Liver (tissue), 3 donors: Measurements from ENCODE around the gene OSBPL1A.

Source experiments
- EGR1 ChIP-seq, 2 donors: IDR thresholded peaks; 2 replicates each; pipeline ENCODE4 v1.6.1; 2016 to 2018; ENCODE audit warnings: antibody characterized with exemption in 2 of 2, low read depth in 2 of 2
- GABPA ChIP-seq, 2 donors: IDR thresholded peaks in 1 of 2; conservative IDR thresholded peaks in 1 of 2; 2 replicates each; pipeline ENCODE4 v1.6.1; 2016; ENCODE audit warnings: antibody characterized with exemption in 2 of 2, mild to moderate bottlenecking in 1 of 2, moderate library complexity in 1 of 2
- JUND ChIP-seq, 2 donors: IDR thresholded peaks; 2 replicates each; pipeline ENCODE4 v1.6.1; 2016; ENCODE audit warnings: antibody characterized with exemption in 2 of 2
- RAD21 ChIP-seq, 2 donors: IDR thresholded peaks; 2 replicates each; pipeline ENCODE4 v1.6.1; 2016; ENCODE audit warnings: antibody characterized with exemption in 2 of 2, mild to moderate bottlenecking in 2 of 2
- RXRA ChIP-seq, 2 donors: IDR thresholded peaks; 2 replicates each; pipeline ENCODE4 v1.6.1; 2017 to 2018; ENCODE audit warnings: antibody characterized with exemption in 2 of 2, mild to moderate bottlenecking in 1 of 2
- SP1 ChIP-seq: IDR thresholded peaks from 2 replicates; pipeline ENCODE4 v1.6.1; 2018; ENCODE audit warnings: antibody characterized with exemption, mild to moderate bottlenecking
- YY1 ChIP-seq: IDR thresholded peaks from 2 replicates; pipeline ENCODE4 v1.6.1; 2016; ENCODE audit warnings: antibody characterized with exemption, mild to moderate bottlenecking
- TF ChIP-seq, protein P1 (sequence below): fragments of 150-350 bp; IDR thresholded peaks from 2 replicates; pipeline ENCODE4 v1.5.1; 2017; ENCODE audit warnings: improper control_type of control experiment, low read depth, low read length; ENCODE audit not compliant: missing input control
- TF ChIP-seq, protein P2 (sequence below): IDR thresholded peaks from 2 replicates; pipeline ENCODE4 v1.6.1; 2016; ENCODE audit warnings: antibody characterized with exemption, mild to moderate bottlenecking
- donor health status: healthy.
- donor health status: healthy.

DNA sequence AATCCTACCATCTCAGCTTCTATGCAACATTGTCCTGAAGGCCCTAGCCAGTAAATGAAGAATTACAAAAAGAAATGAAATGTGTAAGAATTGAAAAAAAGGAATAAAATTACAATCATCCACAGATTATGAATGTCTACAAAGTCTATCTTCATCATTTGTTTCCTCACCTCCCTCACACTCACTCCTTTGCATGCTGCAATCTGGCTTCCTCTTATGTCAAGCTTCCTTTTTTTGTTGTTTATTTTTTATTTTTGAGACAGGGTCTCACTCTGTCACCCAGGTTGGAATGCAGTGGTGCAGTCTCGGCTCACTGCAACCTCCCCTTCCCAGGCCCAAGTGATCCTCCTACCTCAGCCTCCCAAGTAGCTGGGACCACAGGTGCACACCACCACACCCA lies 129.7 kb downstream of the OSBPL1A start:
- TF ChIP-seq, protein P1, sequence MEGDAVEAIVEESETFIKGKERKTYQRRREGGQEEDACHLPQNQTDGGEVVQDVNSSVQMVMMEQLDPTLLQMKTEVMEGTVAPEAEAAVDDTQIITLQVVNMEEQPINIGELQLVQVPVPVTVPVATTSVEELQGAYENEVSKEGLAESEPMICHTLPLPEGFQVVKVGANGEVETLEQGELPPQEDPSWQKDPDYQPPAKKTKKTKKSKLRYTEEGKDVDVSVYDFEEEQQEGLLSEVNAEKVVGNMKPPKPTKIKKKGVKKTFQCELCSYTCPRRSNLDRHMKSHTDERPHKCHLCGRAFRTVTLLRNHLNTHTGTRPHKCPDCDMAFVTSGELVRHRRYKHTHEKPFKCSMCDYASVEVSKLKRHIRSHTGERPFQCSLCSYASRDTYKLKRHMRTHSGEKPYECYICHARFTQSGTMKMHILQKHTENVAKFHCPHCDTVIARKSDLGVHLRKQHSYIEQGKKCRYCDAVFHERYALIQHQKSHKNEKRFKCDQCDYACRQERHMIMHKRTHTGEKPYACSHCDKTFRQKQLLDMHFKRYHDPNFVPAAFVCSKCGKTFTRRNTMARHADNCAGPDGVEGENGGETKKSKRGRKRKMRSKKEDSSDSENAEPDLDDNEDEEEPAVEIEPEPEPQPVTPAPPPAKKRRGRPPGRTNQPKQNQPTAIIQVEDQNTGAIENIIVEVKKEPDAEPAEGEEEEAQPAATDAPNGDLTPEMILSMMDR = no peak
- TF ChIP-seq, protein P2, sequence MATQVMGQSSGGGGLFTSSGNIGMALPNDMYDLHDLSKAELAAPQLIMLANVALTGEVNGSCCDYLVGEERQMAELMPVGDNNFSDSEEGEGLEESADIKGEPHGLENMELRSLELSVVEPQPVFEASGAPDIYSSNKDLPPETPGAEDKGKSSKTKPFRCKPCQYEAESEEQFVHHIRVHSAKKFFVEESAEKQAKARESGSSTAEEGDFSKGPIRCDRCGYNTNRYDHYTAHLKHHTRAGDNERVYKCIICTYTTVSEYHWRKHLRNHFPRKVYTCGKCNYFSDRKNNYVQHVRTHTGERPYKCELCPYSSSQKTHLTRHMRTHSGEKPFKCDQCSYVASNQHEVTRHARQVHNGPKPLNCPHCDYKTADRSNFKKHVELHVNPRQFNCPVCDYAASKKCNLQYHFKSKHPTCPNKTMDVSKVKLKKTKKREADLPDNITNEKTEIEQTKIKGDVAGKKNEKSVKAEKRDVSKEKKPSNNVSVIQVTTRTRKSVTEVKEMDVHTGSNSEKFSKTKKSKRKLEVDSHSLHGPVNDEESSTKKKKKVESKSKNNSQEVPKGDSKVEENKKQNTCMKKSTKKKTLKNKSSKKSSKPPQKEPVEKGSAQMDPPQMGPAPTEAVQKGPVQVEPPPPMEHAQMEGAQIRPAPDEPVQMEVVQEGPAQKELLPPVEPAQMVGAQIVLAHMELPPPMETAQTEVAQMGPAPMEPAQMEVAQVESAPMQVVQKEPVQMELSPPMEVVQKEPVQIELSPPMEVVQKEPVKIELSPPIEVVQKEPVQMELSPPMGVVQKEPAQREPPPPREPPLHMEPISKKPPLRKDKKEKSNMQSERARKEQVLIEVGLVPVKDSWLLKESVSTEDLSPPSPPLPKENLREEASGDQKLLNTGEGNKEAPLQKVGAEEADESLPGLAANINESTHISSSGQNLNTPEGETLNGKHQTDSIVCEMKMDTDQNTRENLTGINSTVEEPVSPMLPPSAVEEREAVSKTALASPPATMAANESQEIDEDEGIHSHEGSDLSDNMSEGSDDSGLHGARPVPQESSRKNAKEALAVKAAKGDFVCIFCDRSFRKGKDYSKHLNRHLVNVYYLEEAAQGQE = no peak
- TF ChIP-seq RAD21 (IDR thresholded peaks at IDR 0.05) (no peak), JUND (IDR thresholded peaks at IDR 0.05) (no peak), GABPA (IDR thresholded peaks at IDR 0.05 in 1 of 2, conservative IDR thresholded peaks at IDR 0.05 in 1 of 2) (no peak), RXRA (IDR thresholded peaks at IDR 0.05) (no peak), YY1 (no peak), SP1 (no peak), EGR1 (IDR thresholded peaks at IDR 0.05; ENCODE audit: low read depth in 2 of 2) (no peak)
